Ishikawa (cell line): Measurements from ENCODE around the gene BIRC6.

ENCODE experiments used
- CEBPB ChIP-seq: IDR thresholded peaks from 2 replicates; pipeline ENCODE4 v1.6.1; 2012
- CREB1 ChIP-seq: IDR thresholded peaks from 2 replicates; pipeline ENCODE4 v1.6.1; 2012; ENCODE audit warnings: low read depth
- EGR1 ChIP-seq: IDR thresholded peaks from 2 replicates; pipeline ENCODE4 v1.6.1; 2012
- EP300 ChIP-seq: IDR thresholded peaks from 2 replicates; pipeline ENCODE4 v1.6.1; 2012; ENCODE audit warnings: borderline replicate concordance
- FOXM1 ChIP-seq: IDR thresholded peaks from 2 replicates; pipeline ENCODE4 v1.6.1; 2012; ENCODE audit warnings: low read depth, borderline replicate concordance
- MAX ChIP-seq: IDR thresholded peaks from 2 replicates; pipeline ENCODE4 v1.6.1; 2012
- NFIC ChIP-seq: IDR thresholded peaks from 2 replicates; pipeline ENCODE4 v1.6.1; 2012
- RAD21 ChIP-seq: IDR thresholded peaks from 2 replicates; pipeline ENCODE4 v1.6.1; 2012; ENCODE audit warnings: low read depth
- REST ChIP-seq: IDR thresholded peaks from 2 replicates; pipeline ENCODE4 v1.6.1; 2012; ENCODE audit warnings: low read depth, mild to moderate bottlenecking
- TAF1 ChIP-seq: IDR thresholded peaks from 2 replicates; pipeline ENCODE4 v1.6.1; 2012; ENCODE audit warnings: low read depth, mild to moderate bottlenecking
- TCF12 ChIP-seq: IDR thresholded peaks from 2 replicates; pipeline ENCODE4 v1.6.1; 2012; ENCODE audit warnings: low read depth
- TEAD4 ChIP-seq: IDR thresholded peaks from 2 replicates; pipeline ENCODE4 v1.6.1; 2012
- YY1 ChIP-seq: IDR thresholded peaks from 2 replicates; pipeline ENCODE4 v1.6.1; 2012; ENCODE audit warnings: low read depth
- ZBTB7A ChIP-seq: IDR thresholded peaks from 2 replicates; pipeline ENCODE4 v1.6.1; 2012; ENCODE audit warnings: low read depth
- TF ChIP-seq, protein P1 (sequence below): IDR thresholded peaks from 2 replicates; pipeline ENCODE4 v1.6.1; 2012

Gene BIRC6

DNA sequence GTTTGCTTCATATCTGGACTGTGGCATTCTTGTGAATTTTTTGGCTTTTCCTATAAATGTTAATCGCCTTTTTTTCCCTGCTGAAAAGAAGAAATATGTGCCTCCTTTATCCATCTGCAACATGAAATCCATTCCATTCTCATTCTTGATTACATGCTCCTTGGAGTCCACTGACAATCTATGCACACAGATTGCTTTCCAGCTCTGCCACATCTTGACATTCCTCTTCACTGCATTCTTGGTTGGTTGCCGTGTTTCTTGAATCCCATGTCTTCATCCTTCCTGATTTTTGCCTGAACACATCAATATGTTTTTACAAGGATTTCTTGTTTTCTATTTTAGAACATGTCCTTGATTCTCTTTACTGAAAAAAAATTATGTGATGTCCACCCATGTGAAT is 26.7 kb upstream of the BIRC6 start:
- TF ChIP-seq NFIC, result no peak
- no peak for TF ChIP-seq TCF12
- no peak for TF ChIP-seq CEBPB
- no peak for TF ChIP-seq EP300
- TF ChIP-seq, protein P1, sequence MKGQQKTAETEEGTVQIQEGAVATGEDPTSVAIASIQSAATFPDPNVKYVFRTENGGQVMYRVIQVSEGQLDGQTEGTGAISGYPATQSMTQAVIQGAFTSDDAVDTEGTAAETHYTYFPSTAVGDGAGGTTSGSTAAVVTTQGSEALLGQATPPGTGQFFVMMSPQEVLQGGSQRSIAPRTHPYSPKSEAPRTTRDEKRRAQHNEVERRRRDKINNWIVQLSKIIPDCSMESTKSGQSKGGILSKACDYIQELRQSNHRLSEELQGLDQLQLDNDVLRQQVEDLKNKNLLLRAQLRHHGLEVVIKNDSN, result no peak
- TF ChIP-seq TAF1, result no peak
- TF ChIP-seq FOXM1, result no peak
- TF ChIP-seq CREB1, result no peak
- TF ChIP-seq MAX, result no peak
- TF ChIP-seq YY1, result no peak
- no peak for TF ChIP-seq REST
- no peak for TF ChIP-seq EGR1
- no peak for TF ChIP-seq ZBTB7A
- no peak for TF ChIP-seq TEAD4
- TF ChIP-seq RAD21, result no peak

GRCh38 chr2:32342801-32343200 is 14.0 kb upstream of the BIRC6 start:
- TF ChIP-seq MAX (no peak), EP300 (no peak), EGR1 (no peak), RAD21 (no peak), NFIC (no peak), ZBTB7A (no peak)

DNA sequence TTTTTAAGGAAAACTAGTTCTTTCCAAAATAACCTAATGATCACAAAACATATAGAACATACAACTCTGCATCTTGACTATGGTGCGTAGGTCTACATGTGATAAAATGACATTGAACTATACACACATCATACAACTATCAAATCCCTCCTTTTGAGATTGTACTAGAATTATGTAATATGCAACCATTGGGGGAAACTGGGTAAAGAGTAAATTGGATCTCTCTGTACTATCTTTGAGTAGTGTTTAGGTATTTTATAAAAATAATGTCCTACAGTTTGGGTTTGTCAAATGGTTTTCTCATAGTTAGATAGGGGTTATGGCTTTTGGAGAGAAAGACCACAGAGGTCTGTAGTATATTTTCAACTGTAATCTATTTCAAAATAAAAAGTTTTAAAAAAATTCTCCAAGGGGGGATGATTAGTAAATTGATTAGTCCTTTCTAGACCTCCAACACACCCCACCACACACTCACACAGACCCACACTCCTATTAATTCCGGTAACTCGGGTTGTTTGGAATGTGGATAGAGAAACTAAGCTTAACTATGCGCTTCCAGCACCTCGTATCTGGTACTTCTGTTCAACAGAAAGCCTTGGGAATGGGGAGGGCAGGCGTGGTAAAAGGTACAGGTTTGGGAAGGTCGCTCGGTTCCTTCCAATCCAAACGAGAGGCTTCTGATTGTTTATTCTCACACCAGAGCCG is 695 bp upstream of the BIRC6 start:
- TF ChIP-seq TEAD4, result no peak
- TF ChIP-seq MAX, result no peak
- TF ChIP-seq YY1, result no peak
- TF ChIP-seq NFIC, result no peak
- no peak for TF ChIP-seq CEBPB
- no peak for TF ChIP-seq FOXM1
- TF ChIP-seq EGR1, result no peak
- no peak for TF ChIP-seq CREB1
- no peak for TF ChIP-seq RAD21
- TF ChIP-seq, protein P1, result no peak
- no peak for TF ChIP-seq EP300
- no peak for TF ChIP-seq REST
- TF ChIP-seq ZBTB7A, result no peak
- TF ChIP-seq TAF1, result no peak
- no peak for TF ChIP-seq TCF12

GRCh38 chr2:32357318-32358110 is 691 bp downstream of the BIRC6 start:
- TF ChIP-seq CREB1 (no peak), ZBTB7A (no peak), EGR1 (no peak), TAF1 (no peak), MAX (no peak), RAD21 (no peak), YY1 (no peak), TCF12 (no peak), NFIC (no peak), FOXM1 (no peak), EP300 (no peak), REST (no peak), TEAD4 (no peak), CEBPB (no peak)
- TF ChIP-seq, protein P1, result no peak
